GM12878 (cell line): ENCODE results near the gene TPST1. TPM values are rescaled to one million over a fixed set of nuclear protein-coding genes. Genes with fewer than 3 reads are reported as not detected.

Experiments
- ATAC-seq: fragments of 200-7000 bp; cut with Tn5 transposase; 3 replicates; pipeline ENCODE4 v1.9.1; 2020; ENCODE audit warnings: mild to moderate bottlenecking, moderate library complexity
- BruUV-seq: library from RNA; stranded (reverse); fragments of 400-500 nt; replicated peaks from 2 replicates; lab custom pipeline; 2021; lab: Mats Ljungman, UMichigan
- CTCF ChIA-PET: fragments of 300-600 bp; sonication (Branson Sonifier 250); formaldehyde crosslinking; extraction: SDS; loops from one replicate; lab custom pipeline; 2021; ENCODE audit warnings: inconsistent platforms; lab: Yijun Ruan, JAX
- POLR2A ChIA-PET: fragments of 350-600 bp; formaldehyde crosslinking; extraction: SDS; loops from one replicate; lab custom pipeline; 2021; ENCODE audit warnings: inconsistent platforms; lab: Charles Lee
- RAD21 ChIA-PET: fragments of 300-600 bp; sonication (Branson Sonifier 250); formaldehyde crosslinking; loops from one replicate; lab custom pipeline; 2023; ENCODE audit warnings: antibody characterized with exemption; ENCODE audit not compliant: unreplicated experiment; lab: Charles Lee
- SMC1A ChIA-PET: fragments of 300-600 bp; sonication (Branson Sonifier 250); formaldehyde crosslinking; loops from one replicate; lab custom pipeline; 2023; ENCODE audit not compliant: unreplicated experiment, uncharacterized antibody; lab: Charles Lee
- DNase-seq: peaks from one replicate; pipeline ENCODE4 v3.0.0-alpha.2; 2011; ENCODE audit warnings: low read depth, low spot score
- FAIRE-seq: peaks from 3 replicates; lab custom pipeline; 2011; peaks lifted over from hg19 to GRCh38; lab: Jason Lieb, UNC
- H2AFZ ChIP-seq: 2 replicates; pipeline ENCODE4 v1.6.0; 2011; ENCODE audit warnings: low read depth, low read length, control low read depth; ENCODE audit not compliant: control insufficient read depth
- H3K27ac ChIP-seq: 2 replicates; pipeline ENCODE4 v1.5.1; 2011; ENCODE audit warnings: control low read depth; ENCODE audit not compliant: control insufficient read depth, insufficient read depth
- H3K27me3 ChIP-seq, 2 experiments: replicated peaks in 1 of 2; 2 replicates each; pipeline versions ENCODE4 v1.6.0 to v1.6.1; 2011; ENCODE audit warnings: low read length in 1 of 2; ENCODE audit not compliant: control insufficient read depth in 2 of 2, insufficient read depth in 2 of 2
- H3K36me3 ChIP-seq, 2 experiments: 2 replicates each; pipeline ENCODE4 v1.5.1; 2011; ENCODE audit warnings: low read length in 1 of 2; ENCODE audit not compliant: control insufficient read depth in 2 of 2, insufficient read depth in 2 of 2
- H3K4me1 ChIP-seq: 2 replicates; pipeline ENCODE4 v1.6.1; 2011; ENCODE audit warnings: mild to moderate bottlenecking, low read length, moderate library complexity, mixed read lengths; ENCODE audit not compliant: control insufficient read depth, insufficient read depth
- H3K4me2 ChIP-seq: 2 replicates; pipeline ENCODE4 v1.6.0; 2011; ENCODE audit warnings: control low read depth; ENCODE audit not compliant: control insufficient read depth, insufficient read depth
- H3K4me3 ChIP-seq: fragments of 200-600 bp; sonication (generic); 2 replicates; pipeline ENCODE4 v1.5.1; 2016
- H3K79me2 ChIP-seq: 2 replicates; pipeline ENCODE4 v1.6.0; 2011; ENCODE audit warnings: low read length; ENCODE audit not compliant: control insufficient read depth, insufficient read depth
- H3K9ac ChIP-seq: 2 replicates; pipeline ENCODE4 v1.8.0; 2011; ENCODE audit warnings: low read length, control low read depth, mixed read lengths; ENCODE audit not compliant: control insufficient read depth, insufficient read depth
- H3K9me3 ChIP-seq: replicated peaks from 3 replicates; pipeline ENCODE4 v1.5.1; 2011; ENCODE audit warnings: mild to moderate bottlenecking, low read length; ENCODE audit not compliant: control insufficient read depth, insufficient read depth
- H4K20me1 ChIP-seq: 2 replicates; pipeline ENCODE4 v1.6.0; 2011; ENCODE audit not compliant: control insufficient read depth, insufficient read depth
- CTCF ChIP-seq, 3 experiments: IDR thresholded peaks in 2 of 3; conservative IDR thresholded peaks in 1 of 3; 2 replicates each; pipeline ENCODE4 v1.5.1; 2011; ENCODE audit warnings: low read depth in 3 of 3, low read length in 3 of 3, mild to moderate bottlenecking in 3 of 3, control low read depth in 2 of 3, moderate library complexity in 2 of 3, inconsistent platforms in 1 of 3, mixed read lengths in 1 of 3; ENCODE audit not compliant: control insufficient read depth in 2 of 3, insufficient read depth in 1 of 3; ENCODE audit errors: extremely low read depth in 1 of 3
- SMAD5 ChIP-seq: IDR thresholded peaks from 2 replicates; pipeline ENCODE4 v1.6.1; 2016; ENCODE audit warnings: antibody characterized with exemption, low read depth
- SPI1 ChIP-seq: IDR thresholded peaks from 2 replicates; pipeline ENCODE4 v1.6.1; 2011; ENCODE audit warnings: low read depth, mild to moderate bottlenecking, low read length, moderate library complexity, borderline replicate concordance; ENCODE audit not compliant: insufficient read depth
- STAT3 ChIP-seq: IDR thresholded peaks from 2 replicates; pipeline ENCODE4 v1.6.1; 2011; ENCODE audit warnings: low read depth, low read length, improper control_type of control experiment
- ZBTB4 ChIP-seq: fragments of 450-650 bp; formaldehyde crosslinking; IDR thresholded peaks from 2 replicates; pipeline ENCODE4 v1.4.0; 2022; ENCODE audit warnings: mild to moderate bottlenecking, moderate library complexity
- ZNF24 ChIP-seq: fragments of 450-650 bp; IDR thresholded peaks from 2 replicates; pipeline ENCODE4 v1.6.1; 2017; ENCODE audit warnings: antibody characterized with exemption, mild to moderate bottlenecking
- WGBS: methylation state at CpG from one replicate; pipeline ENCODE4 v1.1.6; 2016; ENCODE audit warnings: low lambda C conversion rate; ENCODE audit not compliant: insufficient replicate concordance, insufficient coverage; ENCODE audit errors: missing lambda C conversion rate; 5-methylcytosine and 5-hydroxymethylcytosine counted together
- in situ Hi-C: fragments of 300-500 bp; cut with MboI; formaldehyde crosslinking; loops from 9 replicates; pipeline ENCODE4 v1.14.3; 2018; ENCODE audit warnings: mixed read lengths
- intact Hi-C: fragments of 100-400 bp; cut with micrococcal nuclease; formaldehyde crosslinking; loops from one replicate; pipeline ENCODE4 v1.14.2; 2022; ENCODE audit not compliant: unreplicated experiment
- polyA plus RNA-seq, 11 experiments: library from polyadenylated mRNA; depleted of rRNA in 4 of 11; unstranded in 6 of 11; stranded (reverse) in 5 of 11; fragments of >200 nt; fragmentation: Nextera tagmentation in 4 of 11; fragmentation: Illumina TruSeq in 1 of 11; extraction: Ambion mirVana in 4 of 11; extraction: Trizol in 1 of 11; gene quantifications; 1 replicate in 1 of 11; 2 replicates in 10 of 11; pipeline versions ENCODE4 v1.2.1 to v1.2.3, GENCODE V29; 2011 to 2016; ENCODE audit warnings: inconsistent platforms in 2 of 11, missing spikeins in 2 of 11, low read depth in 1 of 11
- total RNA-seq, 4 experiments: library from RNA; depleted of rRNA in 3 of 4; stranded (reverse); fragments of >200 nt in 3 of 4; fragmentation: Illumina TruSeq in 1 of 4; extraction: Trizol in 1 of 4; gene quantifications; 2 replicates each; pipeline versions ENCODE4 v1.2.1 to v1.2.3, GENCODE V29; 2013 to 2021
- TF ChIP-seq, protein P1 (sequence below): fragments of 450-650 bp; IDR thresholded peaks from 2 replicates; pipeline ENCODE4 v1.6.1; 2018; ENCODE audit warnings: mild to moderate bottlenecking, low read depth, moderate library complexity; ENCODE audit not compliant: partially characterized antibody

Gene TPST1
- total and polyA plus RNA-seq, 10 of the 15 experiments (the other 5 are each of a cell fraction or from before 2014, with no cell fraction given), result 1.1 to 10.6 (median 7.5) TPM

DNA sequence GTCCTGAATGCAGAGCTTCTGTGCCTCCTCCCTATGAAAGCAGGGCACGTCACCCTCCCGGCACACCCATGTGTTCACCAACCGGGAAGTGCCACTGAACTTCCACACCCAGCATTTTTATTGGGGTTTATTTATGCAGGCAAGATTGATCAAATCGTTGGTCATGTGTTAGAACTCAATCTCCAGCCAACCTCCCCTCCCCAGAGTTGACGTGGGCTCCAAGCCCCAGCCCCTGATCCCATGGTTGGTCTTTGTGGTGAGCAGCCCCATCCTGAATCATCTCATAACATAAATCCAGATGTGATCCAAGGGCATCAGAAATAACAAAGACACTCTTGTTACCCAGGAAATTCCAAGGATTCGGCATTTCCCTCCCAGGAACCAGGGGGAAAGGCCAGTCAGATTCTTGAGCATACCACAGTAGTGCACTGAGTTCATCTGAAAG is 151.2 kb downstream of the TPST1 start (continued):
- no peak for TF ChIP-seq ZBTB4 (CRISPR knock-in tag)
- no peak for TF ChIP-seq ZNF24
- TF ChIP-seq CTCF (IDR thresholded peaks at IDR 0.05 in 2 of 3, conservative IDR thresholded peaks at IDR 0.05 in 1 of 3; ENCODE audit: control insufficient read depth in 2 of 3, extremely low read depth in 1 of 3, insufficient read depth in 1 of 3, low read depth in 3 of 3, low read length in 3 of 3), result no peak
- no peak for TF ChIP-seq SMAD5

- no peak for ATAC-seq
- no peaks in the 10 kb centered on the region for H3K4me1 ChIP-seq
- no peaks in the 10 kb centered on the region for H3K9me3 ChIP-seq
- no peaks in the 10 kb centered on the region for H3K36me3 ChIP-seq
- DNase-seq, result no peak
- no peaks in the 10 kb centered on the region for H4K20me1 ChIP-seq
- no peak overlapping the region for H3K27ac ChIP-seq
- BruUV-seq, result no TSS peak
- ChIA-PET CTCF (no interaction called here), RAD21 (no interaction called here), SMC1A (no interaction called here), POLR2A (no interaction called here)
- intact Hi-C loops, result no loop called here
- no peaks in the 10 kb centered on the region for H3K27me3 ChIP-seq
- H3K4me3 ChIP-seq, result no peak overlapping the region
- 33% methylated on average over 3 of the region's 3 CpGs for WGBS
- in situ Hi-C loops, result no loop called here
- no peak overlapping the region for H2AFZ ChIP-seq
- no peaks in the 10 kb centered on the region for H3K79me2 ChIP-seq
- FAIRE-seq, result no peak
- H3K4me2 ChIP-seq, result no peak overlapping the region
- TF ChIP-seq SPI1 (no peak), STAT3 (no peak)
- TF ChIP-seq, protein P1, sequence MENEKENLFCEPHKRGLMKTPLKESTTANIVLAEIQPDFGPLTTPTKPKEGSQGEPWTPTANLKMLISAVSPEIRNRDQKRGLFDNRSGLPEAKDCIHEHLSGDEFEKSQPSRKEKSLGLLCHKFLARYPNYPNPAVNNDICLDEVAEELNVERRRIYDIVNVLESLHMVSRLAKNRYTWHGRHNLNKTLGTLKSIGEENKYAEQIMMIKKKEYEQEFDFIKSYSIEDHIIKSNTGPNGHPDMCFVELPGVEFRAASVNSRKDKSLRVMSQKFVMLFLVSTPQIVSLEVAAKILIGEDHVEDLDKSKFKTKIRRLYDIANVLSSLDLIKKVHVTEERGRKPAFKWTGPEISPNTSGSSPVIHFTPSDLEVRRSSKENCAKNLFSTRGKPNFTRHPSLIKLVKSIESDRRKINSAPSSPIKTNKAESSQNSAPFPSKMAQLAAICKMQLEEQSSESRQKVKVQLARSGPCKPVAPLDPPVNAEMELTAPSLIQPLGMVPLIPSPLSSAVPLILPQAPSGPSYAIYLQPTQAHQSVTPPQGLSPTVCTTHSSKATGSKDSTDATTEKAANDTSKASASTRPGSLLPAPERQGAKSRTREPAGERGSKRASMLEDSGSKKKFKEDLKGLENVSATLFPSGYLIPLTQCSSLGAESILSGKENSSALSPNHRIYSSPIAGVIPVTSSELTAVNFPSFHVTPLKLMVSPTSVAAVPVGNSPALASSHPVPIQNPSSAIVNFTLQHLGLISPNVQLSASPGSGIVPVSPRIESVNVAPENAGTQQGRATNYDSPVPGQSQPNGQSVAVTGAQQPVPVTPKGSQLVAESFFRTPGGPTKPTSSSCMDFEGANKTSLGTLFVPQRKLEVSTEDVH, result no peak
- no peak overlapping the region for H3K9ac ChIP-seq
Observed at GRCh38 chr7:66357087-66357486, 152.0 kb downstream of the TPST1 start.
